Vagina (tissue), 2 donors: ENCODE measurements around the gene ATP2B2.

Experiments used
- CTCF ChIP-seq, 3 experiments: fragments of 450-650 bp in 2 of 3; fragments of 200-600 bp in 1 of 3; sonication (generic) in 1 of 3; IDR thresholded peaks; one replicate each; pipeline ENCODE4 v1.5.1; 2017 to 2019; ENCODE audit warnings: antibody characterized with exemption in 3 of 3, mild to moderate bottlenecking in 2 of 3, moderate library complexity in 2 of 3
- POLR2A ChIP-seq, 2 donors: fragments of 450-650 bp; IDR thresholded peaks; one replicate each; pipeline ENCODE4 v1.6.1; 2017; ENCODE audit warnings: antibody characterized with exemption in 2 of 2, mild to moderate bottlenecking in 2 of 2, moderate library complexity in 2 of 2

- TF ChIP-seq CTCF (IDR thresholded peaks at IDR 0.05) (no peak), POLR2A (IDR thresholded peaks at IDR 0.05) (no peak)
Observed at GRCh38 chr3:10286133-10286524, 219.3 kb downstream of the ATP2B2 start.
